Fibroblast of pulmonary artery (primary cell): ENCODE measurements around the gene C12orf75.
"Not testable (repeated sequence)": the region's sequence is repeated elsewhere in the genome, so short reads cannot be mapped to it uniquely, and the experiment has no call there.

Source experiments
- DNase-seq: peaks from one replicate; pipeline ENCODE4 v3.0.0-alpha.2; 2010; ENCODE audit warnings: low read depth
- H3K4me3 ChIP-seq: replicated peaks from 2 replicates; pipeline ENCODE4 v1.5.1; 2011; ENCODE audit warnings: low read depth, mild to moderate bottlenecking, control low read depth, low read length, moderate library complexity
- TF ChIP-seq, protein P1 (sequence below): IDR thresholded peaks from 2 replicates; pipeline ENCODE4 v1.5.1; 2011; ENCODE audit warnings: mild to moderate bottlenecking, control low read depth, low read length, inconsistent platforms; ENCODE audit errors: missing control alignments

C12orf75 gene

DNA sequence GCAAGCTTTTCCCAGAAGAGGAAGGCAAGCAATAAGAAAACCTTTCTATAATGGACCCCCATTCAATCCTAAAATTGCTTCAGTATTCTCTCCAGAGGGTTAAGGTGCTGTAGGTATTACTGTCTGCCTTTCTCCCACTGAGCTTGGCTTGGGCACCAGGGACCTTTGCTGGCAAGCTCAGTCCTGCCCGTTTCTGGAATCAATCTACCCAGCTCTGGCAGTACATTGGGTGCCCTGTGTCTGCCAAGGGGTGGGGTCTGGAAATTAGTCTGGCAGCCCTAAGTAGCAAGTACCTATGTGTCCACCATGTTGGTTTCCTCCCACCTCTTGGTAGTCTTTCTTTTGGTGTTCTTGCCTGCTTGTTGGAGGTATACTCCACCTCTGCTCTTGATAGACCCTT is 72.6 kb downstream of the C12orf75 start:
- no peak for DNase-seq
- TF ChIP-seq, protein P1, sequence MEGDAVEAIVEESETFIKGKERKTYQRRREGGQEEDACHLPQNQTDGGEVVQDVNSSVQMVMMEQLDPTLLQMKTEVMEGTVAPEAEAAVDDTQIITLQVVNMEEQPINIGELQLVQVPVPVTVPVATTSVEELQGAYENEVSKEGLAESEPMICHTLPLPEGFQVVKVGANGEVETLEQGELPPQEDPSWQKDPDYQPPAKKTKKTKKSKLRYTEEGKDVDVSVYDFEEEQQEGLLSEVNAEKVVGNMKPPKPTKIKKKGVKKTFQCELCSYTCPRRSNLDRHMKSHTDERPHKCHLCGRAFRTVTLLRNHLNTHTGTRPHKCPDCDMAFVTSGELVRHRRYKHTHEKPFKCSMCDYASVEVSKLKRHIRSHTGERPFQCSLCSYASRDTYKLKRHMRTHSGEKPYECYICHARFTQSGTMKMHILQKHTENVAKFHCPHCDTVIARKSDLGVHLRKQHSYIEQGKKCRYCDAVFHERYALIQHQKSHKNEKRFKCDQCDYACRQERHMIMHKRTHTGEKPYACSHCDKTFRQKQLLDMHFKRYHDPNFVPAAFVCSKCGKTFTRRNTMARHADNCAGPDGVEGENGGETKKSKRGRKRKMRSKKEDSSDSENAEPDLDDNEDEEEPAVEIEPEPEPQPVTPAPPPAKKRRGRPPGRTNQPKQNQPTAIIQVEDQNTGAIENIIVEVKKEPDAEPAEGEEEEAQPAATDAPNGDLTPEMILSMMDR: no peak
- no peak overlapping the region for H3K4me3 ChIP-seq

DNA sequence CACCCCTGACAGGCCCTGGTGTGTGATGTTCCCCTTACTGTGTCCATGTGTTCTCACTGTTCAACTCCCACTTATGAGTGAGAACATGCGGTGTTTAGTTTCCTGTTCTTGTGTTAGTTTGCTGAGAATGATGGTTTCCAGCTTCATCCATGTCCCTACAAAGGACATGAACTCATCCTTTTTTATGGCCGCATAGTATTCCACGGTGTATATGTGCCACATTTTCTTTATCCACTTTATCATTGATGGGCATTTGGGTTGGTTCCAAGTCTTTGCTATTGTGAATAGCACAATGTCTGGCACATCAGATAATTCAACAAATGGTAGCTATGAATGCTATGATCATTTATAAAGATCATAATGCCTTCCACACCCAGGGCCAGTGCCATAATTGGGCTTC is 73.6 kb downstream of the C12orf75 start:
- DNase-seq, H3K4me3 ChIP-seq: not testable (repeated sequence)

DNA sequence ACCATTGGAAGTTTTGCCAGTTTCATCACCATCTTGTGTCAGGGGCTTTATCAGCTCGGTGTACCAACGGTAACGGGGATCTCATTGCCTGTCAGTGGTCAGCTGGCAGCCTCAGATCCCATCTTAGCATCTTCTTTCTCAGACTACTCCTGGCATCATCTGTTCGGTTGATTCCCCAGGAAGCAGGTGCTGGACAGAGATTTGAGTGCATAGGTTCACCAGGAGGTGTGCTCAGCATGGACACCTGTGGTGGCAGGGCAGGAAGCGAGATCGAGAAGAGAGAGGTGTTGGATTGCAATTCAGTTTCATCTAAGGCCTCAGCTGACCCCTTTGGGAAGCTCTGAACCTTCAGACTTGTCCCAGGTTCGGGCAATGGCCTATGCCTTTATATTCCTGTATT is 76.0 kb downstream of the C12orf75 start:
- no peak for DNase-seq
- TF ChIP-seq, protein P1: no peak
- H3K4me3 ChIP-seq: no peak overlapping the region

DNA sequence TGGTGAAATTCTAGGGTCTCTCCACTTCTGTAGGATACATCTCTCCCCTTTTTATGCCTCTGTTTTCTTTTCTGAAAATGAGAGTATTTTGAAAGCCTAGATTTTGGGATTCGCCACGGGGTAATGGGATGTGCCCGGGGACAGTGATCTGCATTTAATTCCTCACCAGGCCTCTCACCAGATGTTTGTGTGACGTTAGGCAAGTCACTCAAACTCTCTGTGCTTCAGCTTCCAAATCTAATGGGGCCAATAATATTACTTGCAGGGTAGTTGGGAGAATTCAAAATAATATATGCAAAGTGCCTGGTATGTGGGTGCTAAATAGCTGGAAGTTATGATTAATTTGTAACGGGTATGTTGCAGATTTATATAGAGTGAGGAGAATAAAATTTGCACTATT is 78.8 kb downstream of the C12orf75 start:
- H3K4me3 ChIP-seq: no peak overlapping the region
- TF ChIP-seq, protein P1: no peak
- no peak for DNase-seq

DNA sequence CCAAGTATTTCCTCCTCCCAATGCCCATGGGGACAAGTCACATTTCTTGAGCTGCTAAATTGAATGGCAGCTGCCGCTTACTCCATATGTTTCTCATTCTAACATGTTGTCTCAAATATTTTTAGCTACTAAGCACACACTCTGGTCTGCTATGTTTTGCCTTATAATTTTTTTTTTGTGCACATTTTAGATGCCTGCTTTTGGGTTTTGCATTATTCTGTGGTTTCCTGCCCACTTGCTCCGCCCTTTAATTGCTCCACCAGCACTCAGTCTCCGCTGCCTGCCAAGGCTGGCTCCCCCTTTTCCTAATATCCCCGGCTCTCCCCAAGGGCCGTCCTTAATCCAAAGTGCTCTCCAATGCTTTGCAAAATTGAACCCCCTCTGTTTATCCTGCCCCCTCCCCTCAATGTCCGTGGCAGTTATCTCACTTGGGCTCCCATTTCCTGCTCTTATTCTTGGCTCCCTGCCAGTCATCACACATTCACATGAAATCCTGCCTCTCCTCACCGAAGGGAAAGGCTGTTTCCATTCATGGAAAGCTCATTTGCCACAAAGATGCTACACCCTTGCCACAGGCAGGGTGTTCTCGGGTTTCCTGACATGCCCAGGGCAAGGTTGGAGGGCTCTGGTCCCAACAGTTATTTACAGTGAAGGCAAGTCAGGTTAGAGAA is 79.4 kb downstream of the C12orf75 start:
- peak overlapping the region; percentile 11 for H3K4me3 ChIP-seq
- peak; percentile 75 for DNase-seq

DNA sequence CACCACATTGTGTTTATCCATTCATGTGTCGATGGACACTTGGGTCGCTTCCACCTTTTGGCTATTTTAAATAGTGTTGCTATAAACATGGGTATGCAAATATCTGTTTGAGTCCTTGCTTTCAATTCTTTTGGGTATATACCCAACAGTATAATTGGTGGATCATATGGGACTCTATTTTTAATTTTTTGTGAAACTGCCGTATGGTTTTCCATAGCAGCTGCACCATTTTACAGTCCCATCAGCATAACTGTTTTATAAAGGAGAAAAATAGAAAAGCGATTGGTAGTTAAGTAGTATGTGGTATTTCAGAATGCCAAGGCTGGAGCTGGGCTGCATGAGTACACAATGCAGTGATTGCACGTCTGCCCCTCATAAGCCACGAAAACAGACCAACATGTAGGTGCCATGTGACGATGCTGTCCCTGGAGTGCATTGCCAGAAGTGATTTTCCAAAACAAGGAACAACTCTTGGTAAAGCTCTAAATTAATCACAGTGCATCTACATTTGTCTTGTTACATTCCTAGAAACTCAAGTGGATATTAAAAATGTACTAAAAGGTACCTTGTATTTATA is 83.5 kb downstream of the C12orf75 start:
- DNase-seq: no peak
- no peak overlapping the region for H3K4me3 ChIP-seq
- TF ChIP-seq, protein P1: no peak

More for the DNA sequence above, 79.4 kb downstream of the C12orf75 start:
- TF ChIP-seq, protein P1: no peak

DNA sequence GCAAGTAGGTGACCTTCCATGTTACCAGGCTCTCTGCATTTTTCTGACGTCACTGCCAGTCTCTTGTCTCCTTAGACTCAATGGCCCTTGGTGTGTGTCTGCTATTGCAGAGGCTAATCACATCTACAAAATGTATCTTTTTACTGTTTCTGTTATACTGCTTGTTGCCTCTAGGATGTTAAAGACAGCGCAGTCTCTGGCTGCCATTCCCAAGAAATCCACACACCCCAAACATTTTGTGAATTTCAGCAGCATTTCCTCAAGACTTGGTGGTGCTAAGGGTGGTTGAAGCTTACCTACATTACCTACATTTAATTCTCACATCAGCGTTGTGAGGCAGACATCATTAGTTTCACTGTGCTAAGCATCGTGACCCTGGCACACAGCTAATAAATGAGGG is 87.2 kb downstream of the C12orf75 start:
- no peak for DNase-seq
- H3K4me3 ChIP-seq: no peak overlapping the region
- TF ChIP-seq, protein P1: no peak
